ENCODE data around the gene PTPRM. TPM values are rescaled to one million over a fixed set of nuclear protein-coding genes. Genes with fewer than 3 reads are reported as not detected.

The PTPRM gene
- total and polyA plus RNA-seq, 2 experiments from 2014 or later, result 1.6 to 5.3 TPM

- H3K36me3 Mint-ChIP-seq (ENCODE audit: low read depth), result no peaks in the 10 kb centered on the region
- H3K4me3 Mint-ChIP-seq, result no peak overlapping the region
- H3K27me3 Mint-ChIP-seq (ENCODE audit: insufficient read depth, low read depth, poor library complexity), result peaks cover 16% of the 10 kb centered on the region
- Histone ChIP-seq H3K27me3 (ENCODE audit: insufficient read depth) (peaks cover 25% of the 10 kb centered on the region), H2AFZ (no peak overlapping the region), H3K4me3 (no peak overlapping the region), H3K79me2 (replicated peaks; ENCODE audit: insufficient read depth) (peaks cover 17% of the 10 kb centered on the region; the same call in 1 of the 2 replicates), H3K4me1 (ENCODE audit: insufficient read depth) (peaks cover 22% of the 10 kb centered on the region; the same call in 1 of the 2 replicates), H3K4me2 (no peak overlapping the region), H3F3A (replicated peaks; ENCODE audit: low read depth) (no peaks in the 10 kb centered on the region), H3K27ac (ENCODE audit: low read depth) (no peak overlapping the region), H3K9me2 (ENCODE audit: insufficient read depth) (no peaks in the 10 kb centered on the region), H3K36me3 (ENCODE audit: insufficient read depth) (no peaks in the 10 kb centered on the region), H4K20me1 (replicated peaks; ENCODE audit: insufficient read depth) (no peaks in the 10 kb centered on the region; the same call in 1 of the 2 replicates)
- peaks cover 28% of the 10 kb centered on the region for H3K4me1 Mint-ChIP-seq
- DNase-seq (ENCODE audit: low spot score) (no peak), ATAC-seq (no peak)
- TF ChIP-seq CREB1 (CRISPR knock-in tag; IDR thresholded peaks at IDR 0.05; ENCODE audit: low read depth) (no peak), NANOG (IDR thresholded peaks at IDR 0.05; ENCODE audit: borderline replicate concordance) (no peak), JUNB (IDR thresholded peaks at IDR 0.05; ENCODE audit: unreplicated experiment) (no peak), STAT1 (IDR thresholded peaks at IDR 0.05; ENCODE audit: unreplicated experiment) (no peak), ZNF331 (CRISPR knock-in tag; IDR thresholded peaks at IDR 0.05; ENCODE audit: low read depth) (no peak), POLR2AphosphoS5 (IDR thresholded peaks at IDR 0.05; ENCODE audit: low read depth) (no peak), EZH2 (IDR thresholded peaks at IDR 0.05; ENCODE audit: low read depth, unreplicated experiment) (no peak), ZNF114 (CRISPR knock-in tag; IDR thresholded peaks at IDR 0.05) (no peak), EZH2phosphoT487 (IDR thresholded peaks at IDR 0.05; ENCODE audit: unreplicated experiment) (no peak)
- TF ChIP-seq, protein P1, sequence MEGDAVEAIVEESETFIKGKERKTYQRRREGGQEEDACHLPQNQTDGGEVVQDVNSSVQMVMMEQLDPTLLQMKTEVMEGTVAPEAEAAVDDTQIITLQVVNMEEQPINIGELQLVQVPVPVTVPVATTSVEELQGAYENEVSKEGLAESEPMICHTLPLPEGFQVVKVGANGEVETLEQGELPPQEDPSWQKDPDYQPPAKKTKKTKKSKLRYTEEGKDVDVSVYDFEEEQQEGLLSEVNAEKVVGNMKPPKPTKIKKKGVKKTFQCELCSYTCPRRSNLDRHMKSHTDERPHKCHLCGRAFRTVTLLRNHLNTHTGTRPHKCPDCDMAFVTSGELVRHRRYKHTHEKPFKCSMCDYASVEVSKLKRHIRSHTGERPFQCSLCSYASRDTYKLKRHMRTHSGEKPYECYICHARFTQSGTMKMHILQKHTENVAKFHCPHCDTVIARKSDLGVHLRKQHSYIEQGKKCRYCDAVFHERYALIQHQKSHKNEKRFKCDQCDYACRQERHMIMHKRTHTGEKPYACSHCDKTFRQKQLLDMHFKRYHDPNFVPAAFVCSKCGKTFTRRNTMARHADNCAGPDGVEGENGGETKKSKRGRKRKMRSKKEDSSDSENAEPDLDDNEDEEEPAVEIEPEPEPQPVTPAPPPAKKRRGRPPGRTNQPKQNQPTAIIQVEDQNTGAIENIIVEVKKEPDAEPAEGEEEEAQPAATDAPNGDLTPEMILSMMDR (conservative IDR thresholded peaks at IDR 0.05; ENCODE audit: low read depth in 2 of 2), result no peak
- TF ChIP-seq, protein P2, sequence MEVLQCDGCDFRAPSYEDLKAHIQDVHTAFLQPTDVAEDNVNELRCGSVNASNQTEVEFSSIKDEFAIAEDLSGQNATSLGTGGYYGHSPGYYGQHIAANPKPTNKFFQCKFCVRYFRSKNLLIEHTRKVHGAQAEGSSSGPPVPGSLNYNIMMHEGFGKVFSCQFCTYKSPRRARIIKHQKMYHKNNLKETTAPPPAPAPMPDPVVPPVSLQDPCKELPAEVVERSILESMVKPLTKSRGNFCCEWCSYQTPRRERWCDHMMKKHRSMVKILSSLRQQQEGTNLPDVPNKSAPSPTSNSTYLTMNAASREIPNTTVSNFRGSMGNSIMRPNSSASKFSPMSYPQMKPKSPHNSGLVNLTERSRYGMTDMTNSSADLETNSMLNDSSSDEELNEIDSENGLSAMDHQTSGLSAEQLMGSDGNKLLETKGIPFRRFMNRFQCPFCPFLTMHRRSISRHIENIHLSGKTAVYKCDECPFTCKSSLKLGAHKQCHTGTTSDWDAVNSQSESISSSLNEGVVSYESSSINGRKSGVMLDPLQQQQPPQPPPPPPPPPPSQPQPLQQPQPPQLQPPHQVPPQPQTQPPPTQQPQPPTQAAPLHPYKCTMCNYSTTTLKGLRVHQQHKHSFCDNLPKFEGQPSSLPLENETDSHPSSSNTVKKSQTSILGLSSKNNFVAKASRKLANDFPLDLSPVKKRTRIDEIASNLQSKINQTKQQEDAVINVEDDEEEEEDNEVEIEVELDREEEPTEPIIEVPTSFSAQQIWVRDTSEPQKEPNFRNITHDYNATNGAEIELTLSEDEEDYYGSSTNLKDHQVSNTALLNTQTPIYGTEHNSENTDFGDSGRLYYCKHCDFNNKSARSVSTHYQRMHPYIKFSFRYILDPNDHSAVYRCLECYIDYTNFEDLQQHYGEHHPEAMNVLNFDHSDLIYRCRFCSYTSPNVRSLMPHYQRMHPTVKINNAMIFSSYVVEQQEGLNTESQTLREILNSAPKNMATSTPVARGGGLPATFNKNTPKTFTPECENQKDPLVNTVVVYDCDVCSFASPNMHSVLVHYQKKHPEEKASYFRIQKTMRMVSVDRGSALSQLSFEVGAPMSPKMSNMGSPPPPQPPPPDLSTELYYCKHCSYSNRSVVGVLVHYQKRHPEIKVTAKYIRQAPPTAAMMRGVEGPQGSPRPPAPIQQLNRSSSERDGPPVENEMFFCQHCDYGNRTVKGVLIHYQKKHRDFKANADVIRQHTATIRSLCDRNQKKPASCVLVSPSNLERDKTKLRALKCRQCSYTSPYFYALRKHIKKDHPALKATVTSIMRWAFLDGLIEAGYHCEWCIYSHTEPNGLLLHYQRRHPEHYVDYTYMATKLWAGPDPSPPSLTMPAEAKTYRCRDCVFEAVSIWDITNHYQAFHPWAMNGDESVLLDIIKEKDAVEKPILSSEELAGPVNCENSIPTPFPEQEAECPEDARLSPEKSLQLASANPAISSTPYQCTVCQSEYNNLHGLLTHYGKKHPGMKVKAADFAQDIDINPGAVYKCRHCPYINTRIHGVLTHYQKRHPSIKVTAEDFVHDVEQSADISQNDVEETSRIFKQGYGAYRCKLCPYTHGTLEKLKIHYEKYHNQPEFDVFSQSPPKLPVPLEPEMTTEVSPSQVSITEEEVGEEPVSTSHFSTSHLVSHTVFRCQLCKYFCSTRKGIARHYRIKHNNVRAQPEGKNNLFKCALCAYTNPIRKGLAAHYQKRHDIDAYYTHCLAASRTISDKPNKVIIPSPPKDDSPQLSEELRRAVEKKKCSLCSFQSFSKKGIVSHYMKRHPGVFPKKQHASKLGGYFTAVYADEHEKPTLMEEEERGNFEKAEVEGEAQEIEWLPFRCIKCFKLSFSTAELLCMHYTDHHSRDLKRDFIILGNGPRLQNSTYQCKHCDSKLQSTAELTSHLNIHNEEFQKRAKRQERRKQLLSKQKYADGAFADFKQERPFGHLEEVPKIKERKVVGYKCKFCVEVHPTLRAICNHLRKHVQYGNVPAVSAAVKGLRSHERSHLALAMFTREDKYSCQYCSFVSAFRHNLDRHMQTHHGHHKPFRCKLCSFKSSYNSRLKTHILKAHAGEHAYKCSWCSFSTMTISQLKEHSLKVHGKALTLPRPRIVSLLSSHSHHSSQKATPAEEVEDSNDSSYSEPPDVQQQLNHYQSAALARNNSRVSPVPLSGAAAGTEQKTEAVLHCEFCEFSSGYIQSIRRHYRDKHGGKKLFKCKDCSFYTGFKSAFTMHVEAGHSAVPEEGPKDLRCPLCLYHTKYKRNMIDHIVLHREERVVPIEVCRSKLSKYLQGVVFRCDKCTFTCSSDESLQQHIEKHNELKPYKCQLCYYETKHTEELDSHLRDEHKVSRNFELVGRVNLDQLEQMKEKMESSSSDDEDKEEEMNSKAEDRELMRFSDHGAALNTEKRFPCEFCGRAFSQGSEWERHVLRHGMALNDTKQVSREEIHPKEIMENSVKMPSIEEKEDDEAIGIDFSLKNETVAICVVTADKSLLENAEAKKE (CRISPR knock-in tag; IDR thresholded peaks at IDR 0.05), result no peak
- TF ChIP-seq, protein P3, sequence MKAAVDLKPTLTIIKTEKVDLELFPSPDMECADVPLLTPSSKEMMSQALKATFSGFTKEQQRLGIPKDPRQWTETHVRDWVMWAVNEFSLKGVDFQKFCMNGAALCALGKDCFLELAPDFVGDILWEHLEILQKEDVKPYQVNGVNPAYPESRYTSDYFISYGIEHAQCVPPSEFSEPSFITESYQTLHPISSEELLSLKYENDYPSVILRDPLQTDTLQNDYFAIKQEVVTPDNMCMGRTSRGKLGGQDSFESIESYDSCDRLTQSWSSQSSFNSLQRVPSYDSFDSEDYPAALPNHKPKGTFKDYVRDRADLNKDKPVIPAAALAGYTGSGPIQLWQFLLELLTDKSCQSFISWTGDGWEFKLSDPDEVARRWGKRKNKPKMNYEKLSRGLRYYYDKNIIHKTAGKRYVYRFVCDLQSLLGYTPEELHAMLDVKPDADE (IDR thresholded peaks at IDR 0.05), result no peak
- TF ChIP-seq, protein P4, sequence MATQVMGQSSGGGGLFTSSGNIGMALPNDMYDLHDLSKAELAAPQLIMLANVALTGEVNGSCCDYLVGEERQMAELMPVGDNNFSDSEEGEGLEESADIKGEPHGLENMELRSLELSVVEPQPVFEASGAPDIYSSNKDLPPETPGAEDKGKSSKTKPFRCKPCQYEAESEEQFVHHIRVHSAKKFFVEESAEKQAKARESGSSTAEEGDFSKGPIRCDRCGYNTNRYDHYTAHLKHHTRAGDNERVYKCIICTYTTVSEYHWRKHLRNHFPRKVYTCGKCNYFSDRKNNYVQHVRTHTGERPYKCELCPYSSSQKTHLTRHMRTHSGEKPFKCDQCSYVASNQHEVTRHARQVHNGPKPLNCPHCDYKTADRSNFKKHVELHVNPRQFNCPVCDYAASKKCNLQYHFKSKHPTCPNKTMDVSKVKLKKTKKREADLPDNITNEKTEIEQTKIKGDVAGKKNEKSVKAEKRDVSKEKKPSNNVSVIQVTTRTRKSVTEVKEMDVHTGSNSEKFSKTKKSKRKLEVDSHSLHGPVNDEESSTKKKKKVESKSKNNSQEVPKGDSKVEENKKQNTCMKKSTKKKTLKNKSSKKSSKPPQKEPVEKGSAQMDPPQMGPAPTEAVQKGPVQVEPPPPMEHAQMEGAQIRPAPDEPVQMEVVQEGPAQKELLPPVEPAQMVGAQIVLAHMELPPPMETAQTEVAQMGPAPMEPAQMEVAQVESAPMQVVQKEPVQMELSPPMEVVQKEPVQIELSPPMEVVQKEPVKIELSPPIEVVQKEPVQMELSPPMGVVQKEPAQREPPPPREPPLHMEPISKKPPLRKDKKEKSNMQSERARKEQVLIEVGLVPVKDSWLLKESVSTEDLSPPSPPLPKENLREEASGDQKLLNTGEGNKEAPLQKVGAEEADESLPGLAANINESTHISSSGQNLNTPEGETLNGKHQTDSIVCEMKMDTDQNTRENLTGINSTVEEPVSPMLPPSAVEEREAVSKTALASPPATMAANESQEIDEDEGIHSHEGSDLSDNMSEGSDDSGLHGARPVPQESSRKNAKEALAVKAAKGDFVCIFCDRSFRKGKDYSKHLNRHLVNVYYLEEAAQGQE (IDR thresholded peaks at IDR 0.05; ENCODE audit: unreplicated experiment), result no peak
- H3K27ac Mint-ChIP-seq, result no peak overlapping the region
- no peaks in the 10 kb centered on the region; the same call in 2 of the 3 replicates for H3K9me3 Mint-ChIP-seq
These were observed 5.7 kb downstream of the PTPRM start for GRCh38 chr18:7572822-7573221.
